PC-9 (cell line): ENCODE results near the gene TMEM167A.

ENCODE experiments used
- EZH2 ChIP-seq: fragments of 200-600 bp; sonication (generic); IDR thresholded peaks from 2 replicates; pipeline ENCODE4 v1.8.0; 2017; ENCODE audit warnings: antibody characterized with exemption, low read depth
- TF ChIP-seq, protein P1 (sequence below): fragments of 200-600 bp; sonication (generic); conservative IDR thresholded peaks from 2 replicates; pipeline ENCODE4 v1.6.1; 2017; ENCODE audit warnings: mixed run types, antibody characterized with exemption, mild to moderate bottlenecking, moderate library complexity

DNA sequence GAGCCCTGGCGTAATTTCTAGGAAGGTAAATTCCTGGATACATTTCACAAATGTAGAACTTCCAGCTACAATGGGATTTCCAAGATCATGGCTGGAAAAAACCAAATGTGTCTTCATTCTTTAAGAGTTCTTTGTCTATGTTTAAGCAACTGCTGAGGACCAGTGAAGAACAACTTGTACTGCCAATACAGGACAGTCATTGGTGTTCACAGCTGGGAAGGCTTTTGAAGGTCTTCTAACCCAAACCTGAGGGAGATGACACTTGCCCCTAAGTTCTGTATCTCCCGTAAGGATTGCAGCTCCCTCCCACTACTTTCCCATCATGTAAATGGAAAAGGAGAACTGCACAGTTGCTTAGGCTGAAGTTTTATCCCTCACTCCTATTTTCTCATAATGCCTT lies 28.4 kb downstream of the TMEM167A start:
- TF ChIP-seq, protein P1, sequence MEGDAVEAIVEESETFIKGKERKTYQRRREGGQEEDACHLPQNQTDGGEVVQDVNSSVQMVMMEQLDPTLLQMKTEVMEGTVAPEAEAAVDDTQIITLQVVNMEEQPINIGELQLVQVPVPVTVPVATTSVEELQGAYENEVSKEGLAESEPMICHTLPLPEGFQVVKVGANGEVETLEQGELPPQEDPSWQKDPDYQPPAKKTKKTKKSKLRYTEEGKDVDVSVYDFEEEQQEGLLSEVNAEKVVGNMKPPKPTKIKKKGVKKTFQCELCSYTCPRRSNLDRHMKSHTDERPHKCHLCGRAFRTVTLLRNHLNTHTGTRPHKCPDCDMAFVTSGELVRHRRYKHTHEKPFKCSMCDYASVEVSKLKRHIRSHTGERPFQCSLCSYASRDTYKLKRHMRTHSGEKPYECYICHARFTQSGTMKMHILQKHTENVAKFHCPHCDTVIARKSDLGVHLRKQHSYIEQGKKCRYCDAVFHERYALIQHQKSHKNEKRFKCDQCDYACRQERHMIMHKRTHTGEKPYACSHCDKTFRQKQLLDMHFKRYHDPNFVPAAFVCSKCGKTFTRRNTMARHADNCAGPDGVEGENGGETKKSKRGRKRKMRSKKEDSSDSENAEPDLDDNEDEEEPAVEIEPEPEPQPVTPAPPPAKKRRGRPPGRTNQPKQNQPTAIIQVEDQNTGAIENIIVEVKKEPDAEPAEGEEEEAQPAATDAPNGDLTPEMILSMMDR: no peak
- TF ChIP-seq EZH2: no peak
